ENCODE results near the gene SLC25A34.

SLC25A34 gene

GRCh38 chr1:15719381-15720120, 16.5 kb upstream of the SLC25A34 start:
- Histone ChIP-seq H3K23ac (ENCODE audit: low read depth, low read length, poor library complexity) (no peak overlapping the region), H3K27me3 (ENCODE audit: control insufficient read depth in 3 of 3, insufficient read depth in 3 of 3, low read depth in 1 of 3, low read length in 3 of 3) (peaks cover 0 to 6% (median 0%) of the 10 kb centered on the region in 3 experiments), H4K91ac (ENCODE audit: low read depth, low read length, poor library complexity) (no peak overlapping the region), H3K4ac (ENCODE audit: low read length) (no peak overlapping the region), H3K14ac (ENCODE audit: low read length) (no peak overlapping the region), H3K4me3 (ENCODE audit: low read length in 2 of 2) (no peak overlapping the region), H3K9me3 (replicated peaks in 1 of 2; ENCODE audit: control insufficient read depth in 2 of 2, insufficient read depth in 1 of 2, low read depth in 1 of 2, low read length in 2 of 2) (no peaks in the 10 kb centered on the region), H2BK5ac (ENCODE audit: low read length) (no peak overlapping the region), H3K18ac (ENCODE audit: low read length) (no peak overlapping the region), H2BK12ac (ENCODE audit: low read length) (no peak overlapping the region), H2BK15ac (ENCODE audit: low read length) (no peak overlapping the region), H3K79me1 (ENCODE audit: low read depth, low read length) (peaks cover 7% of the 10 kb centered on the region), H3K36me3 (replicated peaks in 1 of 2; ENCODE audit: control insufficient read depth in 2 of 2, insufficient read depth in 2 of 2, low read length in 2 of 2) (peaks cover 45 to 74% of the 10 kb centered on the region in 2 donors), H3K27ac (replicated peaks; ENCODE audit: low read length) (no peak overlapping the region), H2BK120ac (ENCODE audit: low read depth, low read length) (no peak overlapping the region), H3K4me2 (ENCODE audit: insufficient read depth, low read length, poor library complexity, severe bottlenecking) (no peak overlapping the region), H3K4me1 (ENCODE audit: control insufficient read depth in 2 of 2, insufficient read depth in 1 of 2, low read depth in 1 of 2, low read length in 2 of 2) (no peaks in the 10 kb centered on the region), H3K9ac (ENCODE audit: low read depth, low read length, poor library complexity) (no peak overlapping the region), H2AFZ (ENCODE audit: low read length) (no peak overlapping the region), H2AK5ac (ENCODE audit: low read depth, low read length) (no peak overlapping the region), H4K8ac (ENCODE audit: low read depth, low read length) (no peak overlapping the region)
- WGBS, 2 donors (ENCODE audit: extremely low coverage in 2 of 2, insufficient read length in 2 of 2, insufficient replicate concordance in 1 of 2) = no CpG with 5 or more reads among the region's 12 CpGs
- no peak for DNase-seq (ENCODE audit: low spot score)

GRCh38 chr1:15720861-15721260, 15.2 kb upstream of the SLC25A34 start:
- H2BK120ac ChIP-seq (ENCODE audit: low read depth, low read length) = no peak overlapping the region
- H3K4me3 ChIP-seq (ENCODE audit: low read length in 2 of 2) = no peak overlapping the region
- no peak overlapping the region for H2BK12ac ChIP-seq (ENCODE audit: low read length)
- no peaks in the 10 kb centered on the region for H3K4me1 ChIP-seq (ENCODE audit: control insufficient read depth in 2 of 2, insufficient read depth in 1 of 2, low read depth in 1 of 2, low read length in 2 of 2)
- no peak overlapping the region for H3K9ac ChIP-seq (ENCODE audit: low read depth, low read length, poor library complexity)
- no peak overlapping the region for H2AFZ ChIP-seq (ENCODE audit: low read length)
- H3K9me3 ChIP-seq (replicated peaks in 1 of 2; ENCODE audit: control insufficient read depth in 2 of 2, insufficient read depth in 1 of 2, low read depth in 1 of 2, low read length in 2 of 2) = no peaks in the 10 kb centered on the region
- peaks cover 47 to 82% of the 10 kb centered on the region in 2 donors for H3K36me3 ChIP-seq (replicated peaks in 1 of 2; ENCODE audit: control insufficient read depth in 2 of 2, insufficient read depth in 2 of 2, low read length in 2 of 2)
- H2BK5ac ChIP-seq (ENCODE audit: low read length) = peak overlapping the region; percentile 66
- no peak overlapping the region for H3K27ac ChIP-seq (replicated peaks; ENCODE audit: low read length)
- peak overlapping the region; percentile 21 for H3K14ac ChIP-seq (ENCODE audit: low read length)
- H2BK15ac ChIP-seq (ENCODE audit: low read length) = no peak overlapping the region
- no peak overlapping the region for H4K8ac ChIP-seq (ENCODE audit: low read depth, low read length)
- no peak for DNase-seq (ENCODE audit: low spot score)
- no peak overlapping the region for H4K91ac ChIP-seq (ENCODE audit: low read depth, low read length, poor library complexity)
- no peak overlapping the region for H2AK5ac ChIP-seq (ENCODE audit: low read depth, low read length)
- no CpG with 5 or more reads among the region's 3 CpGs for WGBS, 2 donors (ENCODE audit: extremely low coverage in 2 of 2, insufficient read length in 2 of 2, insufficient replicate concordance in 1 of 2)
- H3K18ac ChIP-seq (ENCODE audit: low read length) = no peak overlapping the region
- H3K4me2 ChIP-seq (ENCODE audit: insufficient read depth, low read length, poor library complexity, severe bottlenecking) = no peak overlapping the region
- no peak overlapping the region for H3K4ac ChIP-seq (ENCODE audit: low read length)
- H3K79me1 ChIP-seq (ENCODE audit: low read depth, low read length) = peaks cover 6% of the 10 kb centered on the region
- H3K27me3 ChIP-seq (ENCODE audit: control insufficient read depth in 3 of 3, insufficient read depth in 3 of 3, low read depth in 1 of 3, low read length in 3 of 3) = peaks cover 0 to 6% (median 0%) of the 10 kb centered on the region in 3 experiments
- H3K23ac ChIP-seq (ENCODE audit: low read depth, low read length, poor library complexity) = no peak overlapping the region

- Histone ChIP-seq H3K18ac (ENCODE audit: low read length) (no peak overlapping the region), H2BK5ac (ENCODE audit: low read length) (no peak overlapping the region), H2BK120ac (ENCODE audit: low read depth, low read length) (no peak overlapping the region), H3K9ac (ENCODE audit: low read depth, low read length, poor library complexity) (no peak overlapping the region), H4K8ac (ENCODE audit: low read depth, low read length) (no peak overlapping the region), H3K14ac (ENCODE audit: low read length) (no peak overlapping the region), H2BK15ac (ENCODE audit: low read length) (no peak overlapping the region), H3K27ac (replicated peaks; ENCODE audit: low read length) (no peak overlapping the region), H4K91ac (ENCODE audit: low read depth, low read length, poor library complexity) (no peak overlapping the region), H3K4me2 (ENCODE audit: insufficient read depth, low read length, poor library complexity, severe bottlenecking) (no peak overlapping the region), H3K9me3 (replicated peaks in 1 of 2; ENCODE audit: control insufficient read depth in 2 of 2, insufficient read depth in 1 of 2, low read depth in 1 of 2, low read length in 2 of 2) (no peaks in the 10 kb centered on the region), H2AFZ (ENCODE audit: low read length) (no peak overlapping the region), H3K4ac (ENCODE audit: low read length) (no peak overlapping the region), H2BK12ac (ENCODE audit: low read length) (no peak overlapping the region), H3K36me3 (replicated peaks in 1 of 2; ENCODE audit: control insufficient read depth in 2 of 2, insufficient read depth in 2 of 2, low read length in 2 of 2) (peaks cover 50 to 82% of the 10 kb centered on the region in 2 donors), H3K79me1 (ENCODE audit: low read depth, low read length) (peaks cover 5% of the 10 kb centered on the region), H2AK5ac (ENCODE audit: low read depth, low read length) (no peak overlapping the region), H3K4me3 (ENCODE audit: low read length in 2 of 2) (no peak overlapping the region), H3K27me3 (ENCODE audit: control insufficient read depth in 3 of 3, insufficient read depth in 3 of 3, low read depth in 1 of 3, low read length in 3 of 3) (peaks cover 0 to 6% (median 0%) of the 10 kb centered on the region in 3 experiments), H3K23ac (ENCODE audit: low read depth, low read length, poor library complexity) (no peak overlapping the region), H3K4me1 (ENCODE audit: control insufficient read depth in 2 of 2, insufficient read depth in 1 of 2, low read depth in 1 of 2, low read length in 2 of 2) (no peaks in the 10 kb centered on the region)
- no peak for DNase-seq (ENCODE audit: low spot score)
- no CpG with 5 or more reads among the region's 4 CpGs for WGBS, 2 donors (ENCODE audit: extremely low coverage in 2 of 2, insufficient read length in 2 of 2, insufficient replicate concordance in 1 of 2)
Observed at GRCh38 chr1:15722411-15722810, 13.6 kb upstream of the SLC25A34 start.

DNA sequence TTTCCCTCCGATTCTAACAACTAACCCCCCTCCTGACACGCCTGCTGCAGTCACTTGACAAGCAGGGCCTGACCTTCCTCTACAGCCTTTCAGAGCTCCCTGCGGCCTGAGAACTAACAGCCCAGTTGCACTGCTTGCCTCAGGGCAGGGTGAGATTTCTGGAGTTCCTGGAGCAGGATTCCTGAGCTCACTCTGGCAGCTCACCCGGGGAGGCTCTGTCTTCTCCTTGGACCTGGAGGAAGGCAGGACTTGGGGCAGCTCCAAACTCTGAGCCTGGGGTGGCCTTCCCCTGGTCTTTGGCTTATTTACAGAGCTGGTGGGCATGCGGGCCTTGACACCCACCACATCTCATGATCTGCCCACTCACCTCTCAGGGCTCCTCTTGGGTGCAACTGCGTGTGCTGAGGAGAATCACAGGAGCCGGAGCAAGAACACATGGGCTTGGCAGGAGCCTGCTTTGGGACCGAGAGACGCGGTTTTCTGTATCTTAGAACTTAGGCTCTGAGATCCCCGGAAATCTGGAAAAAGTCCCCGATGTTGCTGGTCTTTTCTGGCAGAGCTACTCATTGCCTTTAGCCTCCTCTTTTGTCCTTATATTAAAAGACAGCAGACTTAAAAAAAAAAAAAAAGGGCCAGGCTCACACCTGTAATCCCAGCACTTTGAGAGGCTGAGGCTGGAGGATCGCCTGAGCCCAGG, 13.1 kb upstream of the SLC25A34 start:
- Histone ChIP-seq H3K4me3 (ENCODE audit: low read length in 2 of 2) (no peak overlapping the region), H2BK5ac (ENCODE audit: low read length) (no peak overlapping the region), H3K4me1 (ENCODE audit: control insufficient read depth in 2 of 2, insufficient read depth in 1 of 2, low read depth in 1 of 2, low read length in 2 of 2) (no peaks in the 10 kb centered on the region), H3K27ac (replicated peaks; ENCODE audit: low read length) (no peak overlapping the region), H2BK120ac (ENCODE audit: low read depth, low read length) (no peak overlapping the region), H4K91ac (ENCODE audit: low read depth, low read length, poor library complexity) (no peak overlapping the region), H2BK15ac (ENCODE audit: low read length) (no peak overlapping the region), H3K36me3 (replicated peaks in 1 of 2; ENCODE audit: control insufficient read depth in 2 of 2, insufficient read depth in 2 of 2, low read length in 2 of 2) (peaks cover 50 to 82% of the 10 kb centered on the region in 2 donors), H3K4me2 (ENCODE audit: insufficient read depth, low read length, poor library complexity, severe bottlenecking) (no peak overlapping the region), H3K9ac (ENCODE audit: low read depth, low read length, poor library complexity) (peak overlapping the region; percentile 21), H2AFZ (ENCODE audit: low read length) (no peak overlapping the region), H4K8ac (ENCODE audit: low read depth, low read length) (no peak overlapping the region), H3K18ac (ENCODE audit: low read length) (no peak overlapping the region), H3K14ac (ENCODE audit: low read length) (no peak overlapping the region), H2BK12ac (ENCODE audit: low read length) (no peak overlapping the region), H3K23ac (ENCODE audit: low read depth, low read length, poor library complexity) (peak overlapping the region; percentile 65), H3K4ac (ENCODE audit: low read length) (no peak overlapping the region), H3K27me3 (ENCODE audit: control insufficient read depth in 3 of 3, insufficient read depth in 3 of 3, low read depth in 1 of 3, low read length in 3 of 3) (peaks cover 0 to 4% (median 0%) of the 10 kb centered on the region in 3 experiments), H2AK5ac (ENCODE audit: low read depth, low read length) (no peak overlapping the region), H3K79me1 (ENCODE audit: low read depth, low read length) (peaks cover 5% of the 10 kb centered on the region), H3K9me3 (replicated peaks in 1 of 2; ENCODE audit: control insufficient read depth in 2 of 2, insufficient read depth in 1 of 2, low read depth in 1 of 2, low read length in 2 of 2) (no peaks in the 10 kb centered on the region)
- no peak for DNase-seq (ENCODE audit: low spot score)
- WGBS, 2 donors (ENCODE audit: extremely low coverage in 2 of 2, insufficient read length in 2 of 2, insufficient replicate concordance in 1 of 2) = no CpG with 5 or more reads among the region's 13 CpGs
